AG04450 (cell line): ENCODE measurements around the gene PPM1H. TPM values are rescaled to one million over a fixed set of nuclear protein-coding genes. Genes with fewer than 3 reads are reported as not detected.
A peak's percentile ranks its signal among the peaks of the same experiment; 100 is the strongest.

ENCODE experiments used
- CTCF ChIA-PET: fragments of 300-600, 350-600 bp; formaldehyde crosslinking; extraction: SDS; loops from one replicate; lab custom pipeline; 2022; ENCODE audit warnings: antibody characterized with exemption, inconsistent platforms; lab: Charles Lee
- POLR2A ChIA-PET: fragments of 350-600 bp; formaldehyde crosslinking; extraction: SDS; loops from one replicate; lab custom pipeline; 2021; ENCODE audit warnings: antibody characterized with exemption, inconsistent platforms; lab: Yijun Ruan, JAX
- DNase-seq: peaks from one replicate; pipeline ENCODE4 v3.0.0-alpha.2; 2011; ENCODE audit warnings: low read depth, low spot score
- H3K27ac ChIP-seq: one replicate; pipeline ENCODE4 v1.5.1; 2012; ENCODE audit warnings: low read depth, low read length, control low read depth
- H3K27me3 ChIP-seq: one replicate; pipeline ENCODE4 v1.6.0; 2012; ENCODE audit warnings: low read length; ENCODE audit not compliant: control insufficient read depth, insufficient read depth
- H3K4me3 ChIP-seq: 2 replicates; pipeline ENCODE4 v1.5.1; 2011; ENCODE audit warnings: mild to moderate bottlenecking, low read depth, low read length, control low read depth
- H3K9me3 ChIP-seq: 2 replicates; pipeline ENCODE4 v1.5.1; 2012; ENCODE audit warnings: low read length; ENCODE audit not compliant: control insufficient read depth, insufficient read depth
- polyA plus RNA-seq: library from polyadenylated mRNA; depleted of rRNA; stranded (reverse); fragments of >200 nt; gene quantifications from 2 replicates; pipeline ENCODE4 v1.2.3, GENCODE V29; 2011
- TF ChIP-seq, protein P1 (sequence below): IDR thresholded peaks from 2 replicates; pipeline ENCODE4 v1.5.1; 2011; ENCODE audit warnings: low read depth, low read length, control low read depth, inconsistent platforms

PPM1H gene
- polyA plus RNA-seq, 1 experiment = 0.12 TPM

DNA sequence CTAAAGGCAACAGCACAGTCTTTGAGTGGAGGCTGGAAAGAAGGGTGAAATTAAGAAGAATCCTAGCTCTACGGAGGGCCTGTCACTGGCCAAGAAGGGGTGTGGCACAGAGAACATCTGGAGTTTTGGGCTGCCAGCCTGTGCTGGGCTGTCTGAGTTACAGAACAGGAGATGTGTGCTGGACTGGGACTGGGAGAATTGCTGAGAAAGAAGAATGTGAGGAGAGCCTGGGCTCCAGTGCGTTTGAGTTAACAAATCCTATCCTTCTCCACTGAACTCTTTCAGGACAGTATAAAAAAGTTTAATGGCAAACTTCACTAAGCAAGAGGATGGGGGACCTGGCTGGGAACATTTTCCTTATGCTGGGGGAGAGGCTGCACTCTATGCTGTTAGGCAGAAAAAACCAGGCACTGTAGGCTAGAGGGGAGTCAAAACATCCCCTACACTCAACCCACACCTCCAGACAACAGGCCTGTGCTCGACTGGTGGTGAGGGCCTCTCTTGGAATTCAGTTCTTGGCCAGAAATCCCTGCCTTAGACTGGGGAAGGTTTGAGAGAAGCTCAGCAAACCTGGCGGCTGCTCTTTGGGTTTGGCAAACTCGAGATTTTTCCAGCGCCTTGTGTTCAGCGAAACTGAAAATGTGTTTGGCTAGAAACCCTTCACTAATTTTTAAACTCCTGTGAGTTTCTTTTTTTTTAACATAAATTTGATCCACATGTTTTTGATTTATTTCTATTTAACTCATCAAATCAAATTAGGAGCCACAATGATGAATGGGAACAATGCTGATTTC, 251.0 kb downstream of the PPM1H start:
- no peak overlapping the region for H3K4me3 ChIP-seq
- peak overlapping the region; percentile 52 for H3K27ac ChIP-seq
- CTCF ChIA-PET = no interaction called here
- POLR2A ChIA-PET = interaction anchor here (0.5 to 0.7 kb wide), 2 partner anchors 74 to 81 kb away, joined by 3 to 5 read pairs; no protein-coding TSS in a partner anchor
- no peak for DNase-seq
- H3K9me3 ChIP-seq = no peaks in the 10 kb centered on the region
- TF ChIP-seq, protein P1, sequence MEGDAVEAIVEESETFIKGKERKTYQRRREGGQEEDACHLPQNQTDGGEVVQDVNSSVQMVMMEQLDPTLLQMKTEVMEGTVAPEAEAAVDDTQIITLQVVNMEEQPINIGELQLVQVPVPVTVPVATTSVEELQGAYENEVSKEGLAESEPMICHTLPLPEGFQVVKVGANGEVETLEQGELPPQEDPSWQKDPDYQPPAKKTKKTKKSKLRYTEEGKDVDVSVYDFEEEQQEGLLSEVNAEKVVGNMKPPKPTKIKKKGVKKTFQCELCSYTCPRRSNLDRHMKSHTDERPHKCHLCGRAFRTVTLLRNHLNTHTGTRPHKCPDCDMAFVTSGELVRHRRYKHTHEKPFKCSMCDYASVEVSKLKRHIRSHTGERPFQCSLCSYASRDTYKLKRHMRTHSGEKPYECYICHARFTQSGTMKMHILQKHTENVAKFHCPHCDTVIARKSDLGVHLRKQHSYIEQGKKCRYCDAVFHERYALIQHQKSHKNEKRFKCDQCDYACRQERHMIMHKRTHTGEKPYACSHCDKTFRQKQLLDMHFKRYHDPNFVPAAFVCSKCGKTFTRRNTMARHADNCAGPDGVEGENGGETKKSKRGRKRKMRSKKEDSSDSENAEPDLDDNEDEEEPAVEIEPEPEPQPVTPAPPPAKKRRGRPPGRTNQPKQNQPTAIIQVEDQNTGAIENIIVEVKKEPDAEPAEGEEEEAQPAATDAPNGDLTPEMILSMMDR = no peak
- no peaks in the 10 kb centered on the region for H3K27me3 ChIP-seq

DNA sequence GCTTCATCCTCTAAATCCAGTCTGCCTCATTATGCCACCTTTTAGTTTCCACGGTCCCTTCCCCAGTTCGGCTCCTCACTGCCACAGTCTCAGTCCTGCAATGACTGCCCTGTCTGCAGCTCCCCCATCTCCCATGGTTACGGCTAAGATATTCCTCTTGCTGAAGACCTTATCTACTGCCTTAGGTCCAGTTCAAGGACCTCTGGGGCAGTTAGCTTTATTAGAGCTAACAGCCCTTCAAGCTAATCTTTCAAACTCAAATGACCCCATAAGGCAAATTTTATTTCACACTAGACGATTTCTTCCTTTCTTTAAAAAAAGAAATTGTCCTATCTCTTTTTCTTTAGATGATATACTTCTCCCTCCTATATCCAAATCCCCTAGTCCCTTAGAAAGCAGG, 253.6 kb downstream of the PPM1H start:
- TF ChIP-seq, protein P1 = no peak
- Histone ChIP-seq H3K27ac (no peak overlapping the region), H3K27me3 (no peaks in the 10 kb centered on the region), H3K4me3 (no peak overlapping the region), H3K9me3 (peaks cover 14% of the 10 kb centered on the region)
- ChIA-PET CTCF (no interaction called here), POLR2A (no interaction called here)
- no peak for DNase-seq

DNA sequence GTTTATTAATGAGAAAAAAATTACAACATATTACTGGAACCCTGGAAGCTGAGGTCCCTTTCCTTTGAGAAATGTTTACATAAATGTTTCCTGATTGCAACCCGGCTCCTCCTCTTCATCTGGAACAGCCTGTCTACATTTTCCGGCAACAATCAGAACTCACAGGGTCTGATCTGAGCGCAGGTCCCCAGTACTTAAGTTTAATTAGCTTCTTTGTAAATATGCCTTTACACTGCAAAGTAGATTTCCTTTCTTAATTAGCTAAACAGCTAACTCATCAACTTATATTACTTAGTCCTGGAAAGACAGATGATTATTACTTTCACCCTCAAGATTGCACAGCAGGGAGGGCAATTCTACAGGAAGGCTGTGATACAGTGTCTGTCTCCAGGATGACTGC, 255.3 kb downstream of the PPM1H start:
- Histone ChIP-seq H3K27ac (no peak overlapping the region), H3K27me3 (no peaks in the 10 kb centered on the region), H3K4me3 (no peak overlapping the region), H3K9me3 (peaks cover 18% of the 10 kb centered on the region)
- POLR2A ChIA-PET = no interaction called here
- DNase-seq = no peak
- CTCF ChIA-PET = no interaction called here
- TF ChIP-seq, protein P1 = no peak

DNA sequence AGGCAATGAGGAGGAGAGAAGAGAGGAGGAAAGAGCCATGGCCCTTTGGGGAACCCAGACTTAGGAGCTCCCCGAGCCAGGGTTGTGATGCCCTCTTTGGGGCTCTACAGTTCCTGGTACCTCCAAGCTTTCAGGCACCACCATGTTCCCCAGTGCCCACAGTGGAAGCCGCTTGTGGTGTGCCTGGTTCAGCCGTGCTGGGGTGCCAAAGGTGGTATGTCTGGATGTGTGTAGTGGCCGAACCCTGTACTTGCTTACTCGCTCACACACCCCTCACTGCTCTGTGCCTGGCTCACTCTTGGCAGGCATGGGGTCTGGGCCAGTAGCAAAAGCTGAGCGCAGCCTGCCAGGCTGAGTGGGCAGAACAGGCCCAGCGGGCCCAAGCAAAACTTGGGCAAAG, 257.6 kb downstream of the PPM1H start:
- Histone ChIP-seq H3K27ac (no peak overlapping the region), H3K27me3 (no peaks in the 10 kb centered on the region), H3K4me3 (no peak overlapping the region), H3K9me3 (peaks cover 18% of the 10 kb centered on the region)
- ChIA-PET CTCF (no interaction called here), POLR2A (no interaction called here)
- no peak for DNase-seq
- TF ChIP-seq, protein P1 = no peak

DNA sequence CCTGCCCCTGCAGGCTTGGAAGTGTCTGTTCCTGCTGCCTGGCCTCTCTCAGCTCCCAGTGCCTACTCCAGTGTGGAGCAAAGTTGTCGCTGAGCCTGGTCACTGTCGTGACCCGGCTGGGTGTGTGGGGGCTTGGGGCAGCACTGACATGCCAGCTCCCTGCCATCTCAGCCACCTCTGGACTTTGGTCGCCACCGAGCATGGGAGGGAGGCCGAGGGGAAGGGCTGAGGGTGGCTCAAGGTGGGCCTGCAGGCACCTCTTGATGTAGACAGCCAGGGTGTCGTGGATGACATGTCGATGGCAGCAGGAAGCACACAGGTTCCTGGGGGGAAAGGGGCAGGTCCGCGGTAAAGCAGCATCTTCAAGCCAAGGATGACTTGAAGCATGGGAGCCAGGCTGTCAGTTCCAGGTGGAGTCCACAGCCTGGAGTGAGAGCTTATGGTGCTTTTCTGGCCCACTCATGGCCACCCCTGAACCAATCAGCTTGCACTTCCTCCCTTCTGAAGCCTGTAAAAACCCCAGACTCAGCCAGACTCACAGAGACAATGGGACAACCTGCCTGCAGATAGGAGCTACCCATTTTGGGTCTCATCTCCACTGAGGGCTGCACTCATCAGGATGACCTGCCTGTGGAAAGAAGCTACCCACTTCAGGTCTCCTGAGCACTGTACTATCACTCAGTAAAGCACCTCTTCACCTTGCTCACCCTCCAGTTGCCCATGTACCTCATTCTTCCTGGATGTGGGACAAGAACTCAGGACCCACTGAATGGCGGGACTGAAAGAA, 258.2 kb downstream of the PPM1H start:
- DNase-seq = no peak
- no peaks in the 10 kb centered on the region for H3K27me3 ChIP-seq
- H3K9me3 ChIP-seq = peaks cover 18% of the 10 kb centered on the region
- TF ChIP-seq, protein P1 = no peak
- ChIA-PET CTCF (no interaction called here), POLR2A (no interaction called here)
- no peak overlapping the region for H3K27ac ChIP-seq
- no peak overlapping the region for H3K4me3 ChIP-seq
